ENCODE data around the gene MUC20. TPM values are rescaled to one million over a fixed set of nuclear protein-coding genes. Genes with fewer than 3 reads are reported as not detected.
"Not testable (repeated sequence)": the region's sequence is repeated elsewhere in the genome, so short reads cannot be mapped to it uniquely, and the experiment has no call there.

Gene MUC20
- polyA plus RNA-seq, 1 donor from 2014 or later, result 3.0 TPM

DNA sequence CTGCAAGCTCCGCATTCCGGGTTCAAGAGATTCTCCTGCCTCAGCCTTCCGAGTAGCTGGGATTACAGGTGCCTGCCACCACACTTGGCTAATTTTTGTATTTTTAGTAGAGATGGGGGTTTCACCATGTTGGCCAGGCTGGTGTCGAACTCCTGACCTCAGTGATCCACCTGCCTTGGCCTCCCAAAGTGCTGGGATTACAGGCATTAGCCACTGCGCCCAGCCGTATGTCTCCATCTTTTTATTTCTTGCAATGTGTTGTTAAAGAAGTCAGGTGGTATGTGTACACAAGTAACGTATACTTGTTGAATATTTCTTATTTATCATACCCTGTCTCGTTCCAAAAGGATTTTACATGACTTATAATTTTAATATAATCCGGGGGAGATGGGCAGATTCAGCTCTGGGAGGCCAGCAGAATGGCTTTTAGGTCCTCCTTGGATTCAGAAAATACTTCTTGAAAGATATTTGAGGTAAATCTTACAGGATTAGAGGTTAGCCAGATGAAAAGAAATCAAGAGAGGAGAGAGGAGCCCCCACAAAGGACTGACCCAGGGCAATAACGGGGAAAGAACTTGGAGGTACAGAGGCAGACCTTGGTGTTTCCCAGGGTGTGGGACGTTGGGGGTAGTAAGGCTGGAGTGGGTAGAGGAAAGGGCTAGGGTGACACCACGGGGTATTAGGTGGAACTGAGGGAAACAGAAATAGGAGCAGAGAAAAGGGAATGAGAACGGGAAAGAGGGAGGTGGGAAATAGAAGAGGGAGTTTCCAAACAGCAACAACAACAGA is 27.2 kb upstream of the MUC20 start:
- TF ChIP-seq, protein P1, sequence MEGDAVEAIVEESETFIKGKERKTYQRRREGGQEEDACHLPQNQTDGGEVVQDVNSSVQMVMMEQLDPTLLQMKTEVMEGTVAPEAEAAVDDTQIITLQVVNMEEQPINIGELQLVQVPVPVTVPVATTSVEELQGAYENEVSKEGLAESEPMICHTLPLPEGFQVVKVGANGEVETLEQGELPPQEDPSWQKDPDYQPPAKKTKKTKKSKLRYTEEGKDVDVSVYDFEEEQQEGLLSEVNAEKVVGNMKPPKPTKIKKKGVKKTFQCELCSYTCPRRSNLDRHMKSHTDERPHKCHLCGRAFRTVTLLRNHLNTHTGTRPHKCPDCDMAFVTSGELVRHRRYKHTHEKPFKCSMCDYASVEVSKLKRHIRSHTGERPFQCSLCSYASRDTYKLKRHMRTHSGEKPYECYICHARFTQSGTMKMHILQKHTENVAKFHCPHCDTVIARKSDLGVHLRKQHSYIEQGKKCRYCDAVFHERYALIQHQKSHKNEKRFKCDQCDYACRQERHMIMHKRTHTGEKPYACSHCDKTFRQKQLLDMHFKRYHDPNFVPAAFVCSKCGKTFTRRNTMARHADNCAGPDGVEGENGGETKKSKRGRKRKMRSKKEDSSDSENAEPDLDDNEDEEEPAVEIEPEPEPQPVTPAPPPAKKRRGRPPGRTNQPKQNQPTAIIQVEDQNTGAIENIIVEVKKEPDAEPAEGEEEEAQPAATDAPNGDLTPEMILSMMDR (IDR thresholded peaks at IDR 0.05; ENCODE audit: poor library complexity, severe bottlenecking), result no peak
- TF ChIP-seq MXI1 (conservative IDR thresholded peaks at IDR 0.05; ENCODE audit: poor library complexity, severe bottlenecking) (no peak), RAD21 (conservative IDR thresholded peaks at IDR 0.05) (no peak), SMC3 (conservative IDR thresholded peaks at IDR 0.05; ENCODE audit: poor library complexity) (no peak), POLR2AphosphoS5 (IDR thresholded peaks at IDR 0.05) (no peak), EZH2 (IDR thresholded peaks at IDR 0.05; ENCODE audit: borderline replicate concordance, insufficient read depth, low read length, poor library complexity, severe bottlenecking) (no peak), EP300 (conservative IDR thresholded peaks at IDR 0.05; ENCODE audit: poor library complexity, severe bottlenecking) (no peak)
- TF ChIP-seq, protein P2, sequence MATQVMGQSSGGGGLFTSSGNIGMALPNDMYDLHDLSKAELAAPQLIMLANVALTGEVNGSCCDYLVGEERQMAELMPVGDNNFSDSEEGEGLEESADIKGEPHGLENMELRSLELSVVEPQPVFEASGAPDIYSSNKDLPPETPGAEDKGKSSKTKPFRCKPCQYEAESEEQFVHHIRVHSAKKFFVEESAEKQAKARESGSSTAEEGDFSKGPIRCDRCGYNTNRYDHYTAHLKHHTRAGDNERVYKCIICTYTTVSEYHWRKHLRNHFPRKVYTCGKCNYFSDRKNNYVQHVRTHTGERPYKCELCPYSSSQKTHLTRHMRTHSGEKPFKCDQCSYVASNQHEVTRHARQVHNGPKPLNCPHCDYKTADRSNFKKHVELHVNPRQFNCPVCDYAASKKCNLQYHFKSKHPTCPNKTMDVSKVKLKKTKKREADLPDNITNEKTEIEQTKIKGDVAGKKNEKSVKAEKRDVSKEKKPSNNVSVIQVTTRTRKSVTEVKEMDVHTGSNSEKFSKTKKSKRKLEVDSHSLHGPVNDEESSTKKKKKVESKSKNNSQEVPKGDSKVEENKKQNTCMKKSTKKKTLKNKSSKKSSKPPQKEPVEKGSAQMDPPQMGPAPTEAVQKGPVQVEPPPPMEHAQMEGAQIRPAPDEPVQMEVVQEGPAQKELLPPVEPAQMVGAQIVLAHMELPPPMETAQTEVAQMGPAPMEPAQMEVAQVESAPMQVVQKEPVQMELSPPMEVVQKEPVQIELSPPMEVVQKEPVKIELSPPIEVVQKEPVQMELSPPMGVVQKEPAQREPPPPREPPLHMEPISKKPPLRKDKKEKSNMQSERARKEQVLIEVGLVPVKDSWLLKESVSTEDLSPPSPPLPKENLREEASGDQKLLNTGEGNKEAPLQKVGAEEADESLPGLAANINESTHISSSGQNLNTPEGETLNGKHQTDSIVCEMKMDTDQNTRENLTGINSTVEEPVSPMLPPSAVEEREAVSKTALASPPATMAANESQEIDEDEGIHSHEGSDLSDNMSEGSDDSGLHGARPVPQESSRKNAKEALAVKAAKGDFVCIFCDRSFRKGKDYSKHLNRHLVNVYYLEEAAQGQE (IDR thresholded peaks at IDR 0.05; ENCODE audit: borderline replicate concordance), result no peak
- H3K9me3 ChIP-seq (ENCODE audit: low read length), result no peaks in the 10 kb centered on the region
- H3K9ac ChIP-seq (ENCODE audit: low read length), result no peak overlapping the region
- no peaks in the 10 kb centered on the region for H3K27me3 ChIP-seq (ENCODE audit: insufficient read depth, low read depth, low read length)
- H2AFZ ChIP-seq (ENCODE audit: low read depth, low read length), result no peak overlapping the region
- no peaks in the 10 kb centered on the region for H3F3A ChIP-seq (ENCODE audit: insufficient read depth, low read length, poor library complexity, severe bottlenecking)
- no peak overlapping the region for H3K27ac ChIP-seq (ENCODE audit: low read length)
- H3K79me2 ChIP-seq (replicated peaks; ENCODE audit: insufficient read depth, low read length), result no peaks in the 10 kb centered on the region
- H3K36me3 ChIP-seq (ENCODE audit: insufficient read depth, low read length), result no peaks in the 10 kb centered on the region
- no peaks in the 10 kb centered on the region for H4K20me1 ChIP-seq (ENCODE audit: insufficient read depth)
- no peaks in the 10 kb centered on the region for H3K9me2 ChIP-seq (ENCODE audit: insufficient read depth, low read length)
- no peak overlapping the region for H3K4me3 ChIP-seq (ENCODE audit: low read length)
- no peak overlapping the region for H3K4me2 ChIP-seq (ENCODE audit: low read length)

DNA sequence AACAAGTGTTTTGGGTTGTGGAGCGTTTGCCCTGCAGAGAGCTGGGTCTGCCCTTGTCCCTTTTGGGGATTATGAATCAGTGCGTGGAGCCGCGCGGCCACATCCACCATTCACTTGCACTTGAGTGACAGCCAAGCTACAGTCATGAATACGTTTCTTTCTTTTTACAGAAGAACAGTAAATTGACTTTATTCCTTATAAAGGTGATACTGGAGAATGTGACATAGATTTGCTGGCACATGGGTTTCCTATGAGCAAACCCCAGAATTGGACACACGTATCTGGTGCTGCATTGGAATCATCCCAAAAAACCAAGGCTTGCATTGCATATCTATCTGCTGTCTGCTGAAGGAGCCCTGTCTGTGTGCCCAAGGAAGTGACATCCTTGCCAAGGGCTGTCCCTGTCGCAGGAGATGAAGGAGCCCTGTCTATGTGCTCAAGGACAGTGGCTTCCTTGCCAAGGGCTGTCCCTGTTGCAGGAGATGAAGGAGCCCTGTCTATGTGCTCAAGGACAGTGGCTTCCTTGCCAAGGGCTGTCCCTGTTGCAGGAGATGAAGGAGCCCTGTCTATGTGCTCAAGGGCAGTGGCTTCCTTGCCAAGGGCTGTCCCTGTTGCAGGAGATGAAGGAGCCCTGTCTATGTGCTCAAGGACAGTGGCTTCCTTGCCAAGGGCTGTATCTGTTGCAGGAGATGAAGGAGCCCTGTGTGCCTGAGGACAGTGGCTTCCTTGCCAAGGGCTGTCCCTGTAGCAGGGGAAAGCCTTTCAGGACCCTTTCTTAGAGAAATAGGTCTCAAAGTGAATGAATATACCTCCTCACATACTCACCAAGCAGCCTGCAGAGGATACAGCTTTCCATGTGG is 26.3 kb upstream of the MUC20 start:
- H3K79me2 ChIP-seq (replicated peaks; ENCODE audit: insufficient read depth, low read length); H2AFZ ChIP-seq (ENCODE audit: low read depth, low read length); H3K9ac ChIP-seq (ENCODE audit: low read length); H3K4me3 ChIP-seq (ENCODE audit: low read length); H3K36me3 ChIP-seq (ENCODE audit: insufficient read depth, low read length); H4K20me1 ChIP-seq (ENCODE audit: insufficient read depth); H3F3A ChIP-seq (ENCODE audit: insufficient read depth, low read length, poor library complexity, severe bottlenecking); H3K4me2 ChIP-seq (ENCODE audit: low read length); H3K27ac ChIP-seq (ENCODE audit: low read length); H3K9me2 ChIP-seq (ENCODE audit: insufficient read depth, low read length); H3K9me3 ChIP-seq (ENCODE audit: low read length); H3K27me3 ChIP-seq (ENCODE audit: insufficient read depth, low read depth, low read length): not testable (repeated sequence)
